Neural crest cell (in vitro differentiated cells): Measurements from ENCODE around the gene TYMP. TPM values are rescaled to one million over a fixed set of nuclear protein-coding genes. Genes with fewer than 3 reads are reported as not detected.
A peak's percentile ranks its signal among the peaks of the same experiment; 100 is the strongest.

Source experiments
- DNase-seq: peaks from one replicate; pipeline ENCODE4 v3.0.0; 2021; ENCODE audit warnings: low read depth, mixed read lengths, low spot score
- H3K27ac Mint-ChIP-seq: one replicate; pipeline ENCODE4 v1.8.0; 2021; ENCODE audit warnings: mild to moderate bottlenecking, mixed read lengths; ENCODE audit not compliant: unreplicated experiment
- H3K27me3 Mint-ChIP-seq: 2 replicates; pipeline ENCODE4 v1.8.0; 2021; ENCODE audit warnings: low read depth, mild to moderate bottlenecking, mixed read lengths
- H3K36me3 Mint-ChIP-seq: 2 replicates; pipeline ENCODE4 v1.8.0; 2021; ENCODE audit warnings: low read depth, mild to moderate bottlenecking, mixed read lengths
- H3K4me1 Mint-ChIP-seq: 2 replicates; pipeline ENCODE4 v1.8.0; 2021; ENCODE audit warnings: mixed read lengths
- H3K4me3 Mint-ChIP-seq: one replicate; pipeline ENCODE4 v1.8.0; 2021; ENCODE audit warnings: mild to moderate bottlenecking, mixed read lengths
- H3K9me3 Mint-ChIP-seq: 2 replicates; pipeline ENCODE4 v1.8.0; 2021; ENCODE audit warnings: mixed read lengths
- total RNA-seq: library from RNA; stranded (reverse); gene quantifications from 2 replicates; pipeline ENCODE4 v1.2.1, GENCODE V29; 2021
- TF ChIP-seq, protein P1 (sequence below): fragments of 200-600 bp; sonication (generic); conservative IDR thresholded peaks from 2 replicates; pipeline ENCODE4 v1.5.0; 2021; ENCODE audit warnings: antibody characterized with exemption, mild to moderate bottlenecking

TYMP gene
- total RNA-seq, 1 donor from 2014 or later = 0.86 TPM

DNA sequence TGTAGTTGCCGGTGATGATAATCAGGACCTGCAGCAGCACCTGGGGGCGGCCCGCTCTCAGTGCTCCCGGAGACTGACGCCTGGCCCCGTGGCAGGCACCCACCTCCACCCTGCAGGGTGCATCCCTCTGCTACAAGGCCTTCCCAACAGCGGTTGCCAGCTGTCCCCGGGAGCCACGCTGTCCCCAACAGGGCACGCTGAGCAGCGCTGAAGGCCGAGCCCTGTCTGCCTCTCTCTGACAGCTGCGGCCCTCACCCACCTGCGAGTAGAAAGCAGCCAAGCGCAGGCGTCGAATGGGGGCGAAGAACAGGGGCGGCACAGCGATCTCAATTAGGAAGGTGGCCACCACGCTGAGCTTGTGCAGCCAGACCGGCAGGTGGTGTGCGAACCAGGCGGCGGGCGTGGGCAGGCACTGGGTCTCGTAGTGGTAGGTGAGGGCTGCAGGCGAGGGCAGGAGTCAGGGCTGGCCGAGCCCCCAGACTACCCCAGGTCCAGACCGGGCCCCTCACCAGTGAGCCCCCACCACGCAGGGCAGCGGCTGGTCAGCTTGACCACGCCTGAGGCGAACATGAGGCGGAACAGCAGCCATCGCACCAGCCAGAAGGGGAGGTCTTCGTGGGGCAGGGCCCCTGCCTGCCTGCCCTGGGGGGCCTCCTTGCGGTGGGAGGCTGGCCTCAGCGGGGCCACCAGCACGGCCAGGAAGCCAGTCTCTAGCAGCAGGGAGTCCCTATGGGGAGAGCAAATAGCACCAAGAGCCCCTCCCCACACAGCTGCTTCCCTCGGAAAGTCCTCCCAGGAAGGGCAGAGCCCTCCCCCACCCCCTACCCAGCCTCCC, 23.8 kb downstream of the TYMP start:
- DNase-seq = no peak
- TF ChIP-seq, protein P1, sequence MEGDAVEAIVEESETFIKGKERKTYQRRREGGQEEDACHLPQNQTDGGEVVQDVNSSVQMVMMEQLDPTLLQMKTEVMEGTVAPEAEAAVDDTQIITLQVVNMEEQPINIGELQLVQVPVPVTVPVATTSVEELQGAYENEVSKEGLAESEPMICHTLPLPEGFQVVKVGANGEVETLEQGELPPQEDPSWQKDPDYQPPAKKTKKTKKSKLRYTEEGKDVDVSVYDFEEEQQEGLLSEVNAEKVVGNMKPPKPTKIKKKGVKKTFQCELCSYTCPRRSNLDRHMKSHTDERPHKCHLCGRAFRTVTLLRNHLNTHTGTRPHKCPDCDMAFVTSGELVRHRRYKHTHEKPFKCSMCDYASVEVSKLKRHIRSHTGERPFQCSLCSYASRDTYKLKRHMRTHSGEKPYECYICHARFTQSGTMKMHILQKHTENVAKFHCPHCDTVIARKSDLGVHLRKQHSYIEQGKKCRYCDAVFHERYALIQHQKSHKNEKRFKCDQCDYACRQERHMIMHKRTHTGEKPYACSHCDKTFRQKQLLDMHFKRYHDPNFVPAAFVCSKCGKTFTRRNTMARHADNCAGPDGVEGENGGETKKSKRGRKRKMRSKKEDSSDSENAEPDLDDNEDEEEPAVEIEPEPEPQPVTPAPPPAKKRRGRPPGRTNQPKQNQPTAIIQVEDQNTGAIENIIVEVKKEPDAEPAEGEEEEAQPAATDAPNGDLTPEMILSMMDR = no peak

DNA sequence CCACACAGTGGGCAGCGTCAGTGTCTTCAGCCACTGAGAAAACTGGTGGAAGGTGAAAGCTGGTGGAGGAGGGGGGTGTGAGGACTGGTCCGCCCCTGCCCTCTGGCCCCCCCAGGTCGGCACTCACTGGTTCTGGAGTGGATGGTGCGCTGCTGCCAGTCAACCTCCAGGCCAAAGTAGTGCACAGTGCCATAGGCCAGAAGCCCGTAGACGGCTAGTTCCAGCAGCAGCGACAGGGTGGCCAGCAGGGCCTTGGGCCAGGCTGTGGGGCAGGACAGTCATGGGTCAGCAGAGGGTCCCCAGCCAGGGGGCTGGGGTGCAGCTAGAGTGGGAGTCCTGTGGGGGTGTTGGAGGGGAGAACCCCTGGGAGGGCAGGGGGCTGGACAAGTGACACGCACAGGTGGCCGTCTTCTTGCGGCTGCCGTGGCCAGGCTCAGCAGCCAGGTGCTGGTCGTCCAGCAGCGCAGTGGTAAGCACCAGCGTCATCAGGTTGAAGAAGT, 24.5 kb downstream of the TYMP start:
- H3K9me3 Mint-ChIP-seq = no peaks in the 10 kb centered on the region
- H3K27me3 Mint-ChIP-seq = no peaks in the 10 kb centered on the region
- peak overlapping the region; percentile 59 for H3K4me3 Mint-ChIP-seq
- DNase-seq = no peak
- H3K4me1 Mint-ChIP-seq = peaks cover 16% of the 10 kb centered on the region
- no peaks in the 10 kb centered on the region for H3K36me3 Mint-ChIP-seq
- TF ChIP-seq, protein P1 = no peak
- H3K27ac Mint-ChIP-seq = no peak overlapping the region

More for the DNA sequence above, 23.8 kb downstream of the TYMP start:
- no peaks in the 10 kb centered on the region for H3K27me3 Mint-ChIP-seq
- H3K4me3 Mint-ChIP-seq = peak overlapping the region; percentile 95
- no peak overlapping the region for H3K27ac Mint-ChIP-seq
- H3K36me3 Mint-ChIP-seq = no peaks in the 10 kb centered on the region
- H3K9me3 Mint-ChIP-seq = no peaks in the 10 kb centered on the region
- H3K4me1 Mint-ChIP-seq = peaks cover 12% of the 10 kb centered on the region

DNA sequence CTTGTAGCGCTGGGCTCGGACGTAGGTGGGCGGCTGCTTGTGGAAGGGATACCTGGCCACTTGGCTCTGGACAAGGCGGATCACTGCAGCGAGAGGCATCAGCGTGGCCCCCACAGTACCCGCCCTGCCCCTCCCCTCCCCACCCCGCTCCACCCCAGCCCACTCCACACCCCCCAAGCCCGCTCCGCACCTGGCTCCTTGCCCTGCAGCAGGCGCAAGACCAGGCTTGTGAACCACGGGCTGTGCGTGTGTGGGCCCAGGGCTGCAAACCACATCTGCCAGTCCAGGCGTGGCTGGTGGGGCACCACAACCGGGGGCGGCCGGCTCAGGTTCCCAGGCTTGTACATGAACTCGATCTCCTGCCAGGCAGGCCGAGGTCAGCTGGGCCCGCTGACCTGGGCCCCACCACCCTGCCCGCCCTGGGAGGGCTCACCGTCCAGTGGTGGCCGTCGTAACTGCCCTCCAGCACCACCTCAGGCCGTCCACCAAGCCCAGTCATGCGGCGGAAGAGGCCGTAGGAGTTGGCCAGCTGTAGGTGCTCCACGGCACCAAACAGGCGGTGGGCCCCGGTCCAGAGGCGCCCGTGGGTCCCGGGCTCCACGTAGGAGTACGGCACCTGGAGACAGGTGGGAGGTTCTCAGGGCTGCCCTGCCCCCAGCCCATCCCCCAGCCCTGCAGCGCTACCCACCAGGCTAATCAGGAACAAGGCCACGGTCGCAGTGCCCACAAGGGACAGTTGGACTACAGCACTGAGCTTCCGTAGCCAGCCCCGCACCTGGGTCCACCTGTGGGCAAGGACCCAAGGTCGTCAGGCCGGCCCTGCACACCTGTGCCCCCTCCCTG, 25.2 kb downstream of the TYMP start:
- no peaks in the 10 kb centered on the region for H3K9me3 Mint-ChIP-seq
- H3K4me3 Mint-ChIP-seq = no peak overlapping the region
- TF ChIP-seq, protein P1 = no peak
- no peaks in the 10 kb centered on the region for H3K27me3 Mint-ChIP-seq
- no peak overlapping the region for H3K27ac Mint-ChIP-seq
- H3K36me3 Mint-ChIP-seq = no peaks in the 10 kb centered on the region
- H3K4me1 Mint-ChIP-seq = peaks cover 14% of the 10 kb centered on the region
- no peak for DNase-seq

- Mint-ChIP-seq H3K36me3 (no peaks in the 10 kb centered on the region), H3K4me3 (no peak overlapping the region), H3K4me1 (peaks cover 8% of the 10 kb centered on the region), H3K9me3 (no peaks in the 10 kb centered on the region), H3K27ac (no peak overlapping the region), H3K27me3 (no peaks in the 10 kb centered on the region)
- TF ChIP-seq, protein P1 = no peak
- no peak for DNase-seq
Observed at GRCh38 chr22:50503475-50504145, 26.2 kb downstream of the TYMP start.
